ENCODE data around the gene DLG2.

DLG2 gene

DNA sequence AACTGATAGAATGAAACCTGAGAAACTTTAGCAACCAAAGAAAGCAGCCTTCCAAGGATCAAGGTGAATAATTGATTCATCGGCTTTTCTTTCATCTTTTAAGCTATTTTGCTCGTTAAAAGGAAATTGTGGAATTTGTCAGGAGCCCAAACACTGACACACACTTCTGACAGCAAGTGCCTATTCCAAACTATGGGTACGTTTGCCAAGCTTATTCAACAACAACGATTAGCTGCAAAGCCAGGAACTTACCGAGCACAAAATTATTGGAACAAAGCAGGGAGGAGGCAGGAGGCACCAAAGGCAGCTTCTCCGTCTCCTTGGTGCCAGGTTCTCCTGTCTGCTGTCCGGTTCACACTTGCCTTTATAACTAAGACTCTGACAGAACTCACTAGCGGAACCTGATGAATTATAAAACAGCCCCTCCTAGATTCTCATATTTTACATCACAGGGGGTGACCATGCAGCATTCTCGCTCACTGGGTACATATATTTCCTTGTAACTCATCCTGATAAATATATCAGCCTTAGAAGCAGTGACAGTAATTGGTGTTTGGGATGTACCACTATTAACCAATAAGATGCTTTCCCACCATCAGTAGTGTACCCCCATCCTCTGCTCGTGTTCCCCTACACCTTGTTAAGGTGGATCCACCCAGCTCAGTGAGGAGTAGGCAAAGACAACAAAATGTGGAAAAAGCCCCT is 1945.1 kb downstream of the DLG2 start:
- DNase-seq: no peak

DNA sequence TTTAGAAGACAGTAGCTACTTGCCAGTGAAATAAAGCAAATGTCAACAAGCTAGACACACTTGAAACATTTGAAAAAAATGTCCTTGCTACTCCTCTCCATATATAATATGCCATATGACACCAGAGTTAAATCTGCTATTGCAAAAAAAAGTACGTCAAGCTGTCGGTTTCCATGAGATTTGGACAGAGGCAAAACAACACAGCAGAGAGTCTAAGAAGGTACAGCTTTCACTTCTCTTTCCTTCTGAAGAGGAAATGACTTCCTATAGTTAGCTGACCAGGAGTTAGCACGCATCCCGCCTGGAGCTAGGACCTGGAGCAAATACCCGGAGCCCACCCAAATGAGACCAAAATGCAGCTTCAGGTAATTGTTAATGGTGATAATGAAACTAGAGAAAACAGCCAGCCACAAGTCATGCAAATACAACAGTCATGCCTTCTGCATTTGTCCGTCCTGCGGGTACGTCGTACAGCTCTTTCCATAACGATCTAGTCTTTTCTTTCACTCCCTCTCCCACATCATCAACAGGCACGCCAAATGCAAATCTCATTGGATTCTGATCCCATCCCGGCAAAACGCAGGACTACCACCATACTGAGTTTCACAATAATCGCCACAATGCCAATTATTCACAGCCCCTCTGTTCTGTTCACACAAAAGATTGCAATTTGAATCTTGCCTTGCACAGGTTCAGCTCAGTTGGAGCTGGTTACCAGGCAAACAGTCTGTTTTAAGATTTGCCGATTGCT is 1945.9 kb downstream of the DLG2 start:
- DNase-seq: no peak

DNA sequence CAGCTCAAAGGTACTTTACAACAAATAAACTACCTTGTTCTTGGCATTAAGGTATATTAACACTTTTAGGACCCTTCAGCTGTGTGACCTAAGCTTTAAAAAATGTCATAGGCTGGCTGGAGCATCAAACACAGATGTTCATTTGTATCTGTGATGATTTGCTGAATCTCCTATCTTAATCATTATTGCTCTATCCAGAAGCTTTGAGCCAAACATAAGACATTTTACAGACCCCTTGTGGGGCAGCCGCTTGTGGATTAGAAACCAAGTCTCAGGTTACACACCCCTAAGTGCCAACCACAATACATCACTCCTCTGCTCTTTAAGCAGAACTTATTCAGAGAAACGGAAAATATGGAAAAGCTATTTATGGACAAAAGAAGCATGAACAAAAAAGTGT is 1946.8 kb downstream of the DLG2 start:
- DNase-seq: peak; percentile 28

DNA sequence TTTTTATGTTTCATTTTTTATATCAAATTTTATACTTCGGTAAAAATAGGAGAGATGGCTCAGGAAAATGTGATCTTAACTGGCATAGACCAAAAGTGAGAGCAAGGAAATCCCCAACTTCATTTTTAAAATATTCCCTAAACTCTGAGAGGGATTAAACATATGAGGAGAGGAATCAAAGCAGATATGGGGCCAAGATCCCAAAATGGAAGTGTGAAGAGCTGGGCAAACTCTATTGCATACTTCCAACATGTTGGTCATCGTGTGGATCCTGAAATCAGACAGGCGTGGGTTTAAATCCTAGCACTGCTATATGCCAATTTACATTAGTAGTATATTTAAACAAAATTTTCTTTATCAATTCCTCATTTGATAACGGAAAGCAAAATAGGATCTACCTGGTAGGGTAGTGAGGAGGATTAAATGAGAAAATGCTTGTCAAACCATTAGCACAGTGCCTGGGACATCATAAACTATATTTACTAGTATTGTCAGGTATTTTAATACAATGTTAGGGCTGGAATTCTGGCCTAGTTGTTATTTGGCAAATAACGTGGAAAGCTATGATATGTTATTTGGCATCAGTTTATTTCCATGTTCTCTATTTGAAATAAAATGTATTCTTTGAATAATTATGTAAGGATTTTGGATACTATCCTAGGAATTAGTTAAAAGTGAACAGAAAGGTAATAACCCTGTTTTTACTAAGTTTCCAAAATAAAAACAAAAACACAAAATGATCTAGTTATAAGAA is 1948.1 kb downstream of the DLG2 start:
- no peak for DNase-seq

DNA sequence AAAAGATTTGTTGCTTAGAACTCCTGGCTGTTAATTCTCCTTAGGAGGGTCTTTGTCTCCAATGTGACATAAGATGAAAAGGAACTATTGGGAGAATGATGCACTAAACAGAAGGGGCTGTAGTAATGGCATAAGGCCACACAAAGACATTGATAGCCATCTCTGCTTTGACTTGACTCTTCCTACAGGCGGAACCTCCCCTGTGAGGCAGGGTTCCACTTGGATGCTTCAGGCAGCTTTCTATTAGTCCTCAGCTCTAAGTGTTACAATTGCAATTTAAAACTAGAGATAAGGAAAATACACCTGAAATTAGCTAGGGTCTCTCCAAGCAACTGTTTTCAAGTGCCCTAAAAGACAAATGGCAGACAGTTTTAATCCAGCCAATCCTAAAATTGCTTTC is 1949.4 kb downstream of the DLG2 start:
- DNase-seq: no peak

DNA sequence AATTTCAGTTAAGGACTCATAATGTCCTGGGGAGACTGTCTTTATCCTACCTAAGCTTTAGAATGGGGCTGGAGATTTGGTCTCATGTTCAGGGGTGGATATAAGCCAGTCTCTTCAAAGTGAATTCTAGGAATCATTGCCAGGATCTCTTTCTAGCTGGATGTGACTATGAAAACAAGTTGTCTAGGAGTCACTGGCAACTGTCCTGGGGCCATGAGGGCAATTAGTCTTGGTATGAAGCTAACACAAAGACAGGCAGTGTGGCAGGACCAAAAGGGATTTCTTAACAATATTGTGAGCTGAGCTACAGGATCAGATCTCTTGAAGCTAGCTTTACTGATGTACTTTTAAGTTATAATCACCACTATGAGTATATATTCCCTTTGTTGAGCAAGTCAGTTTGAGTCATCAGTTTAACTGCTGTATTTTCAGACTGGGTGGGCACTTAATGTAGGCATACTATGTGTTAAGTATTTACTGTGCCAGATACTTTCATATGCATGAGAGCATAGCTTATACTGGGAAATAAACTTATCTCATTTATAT is 1951.0 kb downstream of the DLG2 start:
- no peak for DNase-seq

DNA sequence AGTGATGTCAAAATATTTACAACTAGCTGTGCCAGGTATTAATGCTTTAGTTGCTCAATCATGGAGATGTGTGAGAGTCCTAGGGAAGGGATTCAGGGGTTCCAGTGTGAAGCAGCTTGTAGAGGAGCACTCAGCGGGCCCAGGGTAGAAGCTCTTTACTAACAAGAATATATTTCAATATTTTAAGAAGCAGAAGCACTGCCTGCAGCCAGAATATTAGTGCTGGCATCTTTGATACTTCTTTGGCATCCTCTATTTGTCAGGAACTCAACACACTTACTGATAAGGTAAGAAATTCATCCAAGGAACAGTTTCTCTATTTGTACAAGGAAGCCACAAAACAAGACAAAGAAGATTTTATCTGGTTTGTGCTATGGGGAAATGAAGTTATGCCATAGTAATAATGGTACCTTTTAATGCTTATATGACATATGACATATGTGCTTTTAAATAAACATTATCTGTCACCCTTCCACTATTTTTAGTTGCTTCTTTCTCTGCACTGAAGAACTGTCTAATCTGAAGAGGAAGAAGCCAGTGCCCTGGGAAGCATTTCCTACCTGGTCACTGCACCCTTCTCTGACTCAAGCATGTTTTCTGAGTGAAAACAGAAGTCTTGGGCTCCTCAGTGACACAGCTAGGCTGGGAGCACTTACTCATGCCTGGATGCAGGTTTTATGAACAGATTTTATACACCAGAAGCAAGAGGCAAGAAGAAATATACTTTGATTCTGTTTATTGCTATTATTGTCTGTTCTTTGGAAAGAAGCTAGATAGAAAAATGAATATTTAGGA is 1952.8 kb downstream of the DLG2 start:
- DNase-seq: no peak

DNA sequence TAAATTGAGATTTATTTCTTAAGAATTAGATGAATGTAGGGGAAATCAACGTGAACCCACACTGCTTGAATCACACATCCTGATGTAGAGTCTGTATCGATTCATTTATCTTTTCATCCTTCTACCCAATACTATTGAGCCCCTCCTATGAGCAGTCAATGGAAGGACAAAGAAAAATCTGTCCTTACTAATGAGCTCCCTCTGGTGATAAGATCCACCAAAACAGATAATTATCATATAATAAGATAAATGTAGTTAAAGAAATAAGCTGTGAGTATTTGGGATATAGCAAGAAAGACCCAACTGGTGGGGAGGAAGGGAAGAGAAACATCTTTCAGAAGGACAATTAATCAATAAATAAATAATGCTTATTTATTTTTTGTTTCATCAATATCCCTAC is 1955.9 kb downstream of the DLG2 start:
- DNase-seq: peak; percentile 20

DNA sequence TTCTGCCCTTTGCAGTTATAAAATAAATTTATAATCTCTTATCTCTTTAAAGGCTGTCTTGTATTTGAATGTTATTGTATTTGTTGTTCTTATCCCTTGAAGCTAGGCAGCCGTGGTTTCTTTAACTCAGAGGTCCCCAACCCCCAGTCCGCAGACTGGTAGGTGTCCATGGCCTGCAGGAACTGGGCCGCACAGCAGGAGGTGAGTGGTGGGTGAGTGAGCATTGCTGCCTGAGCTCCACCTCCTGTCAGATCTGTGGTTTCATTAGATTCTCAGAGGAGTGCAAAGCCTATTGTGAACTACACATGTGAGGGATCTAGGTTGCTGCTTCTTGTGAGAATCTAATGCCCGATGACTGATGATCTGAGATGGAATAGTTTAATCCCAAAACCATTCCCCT is 1961.0 kb downstream of the DLG2 start:
- no peak for DNase-seq

DNA sequence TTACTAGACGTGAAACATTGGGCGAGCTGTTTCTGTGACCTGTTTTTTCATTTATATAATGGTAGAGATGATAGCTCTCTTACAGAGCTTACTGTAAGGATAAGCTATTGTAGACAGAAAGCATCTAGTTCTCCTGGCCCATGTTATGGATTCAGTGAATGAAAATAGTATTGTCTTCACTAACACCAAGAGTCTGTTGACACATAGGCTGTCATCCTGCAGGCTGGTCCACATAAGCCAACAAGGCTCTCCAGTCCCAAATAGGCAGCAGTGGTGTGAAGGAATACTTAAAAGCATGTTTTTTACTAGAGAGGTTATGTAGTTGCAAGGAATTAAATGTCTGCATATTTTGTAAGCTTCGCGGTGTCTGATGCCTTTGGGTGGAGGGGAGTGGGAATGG is 1963.2 kb downstream of the DLG2 start:
- no peak for DNase-seq

DNA sequence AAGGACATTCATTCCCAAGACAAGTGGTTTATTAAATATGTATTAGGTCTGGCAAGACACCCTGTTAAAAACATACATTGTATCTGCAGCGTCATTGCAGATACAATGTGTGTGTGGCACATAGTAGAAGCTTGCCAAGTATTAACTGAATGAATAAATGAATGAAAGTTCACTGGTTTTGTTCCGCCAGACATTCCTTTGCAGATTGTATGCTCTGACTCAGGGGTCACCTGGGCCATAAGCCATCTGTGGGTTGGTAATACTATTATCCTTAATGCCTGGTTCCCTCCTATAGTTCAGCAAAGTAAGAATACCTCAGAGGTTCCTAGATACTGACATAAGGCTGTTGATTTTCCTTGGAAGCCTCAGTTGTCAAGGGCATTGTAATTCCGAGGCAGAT is 1963.7 kb downstream of the DLG2 start:
- DNase-seq: peak; percentile 57

DNA sequence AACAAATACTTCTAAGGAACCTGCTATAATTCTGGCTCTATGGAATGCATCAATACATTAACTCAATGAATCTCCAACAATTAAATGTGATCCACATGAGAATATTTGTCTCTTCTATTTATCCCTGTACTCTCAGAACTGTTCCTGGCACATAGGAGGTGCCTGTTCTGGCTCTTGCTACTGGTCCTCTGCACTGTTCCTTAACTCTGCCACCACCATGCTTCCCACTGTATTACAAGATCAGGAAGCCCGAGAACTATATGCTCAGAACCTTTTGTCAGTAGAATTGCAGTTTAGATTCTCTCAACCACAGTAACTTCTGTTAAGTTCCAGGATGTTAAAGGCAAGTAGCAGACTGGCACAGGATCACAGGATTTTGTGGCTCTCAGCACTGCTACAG is 1964.7 kb downstream of the DLG2 start:
- DNase-seq: no peak

DNA sequence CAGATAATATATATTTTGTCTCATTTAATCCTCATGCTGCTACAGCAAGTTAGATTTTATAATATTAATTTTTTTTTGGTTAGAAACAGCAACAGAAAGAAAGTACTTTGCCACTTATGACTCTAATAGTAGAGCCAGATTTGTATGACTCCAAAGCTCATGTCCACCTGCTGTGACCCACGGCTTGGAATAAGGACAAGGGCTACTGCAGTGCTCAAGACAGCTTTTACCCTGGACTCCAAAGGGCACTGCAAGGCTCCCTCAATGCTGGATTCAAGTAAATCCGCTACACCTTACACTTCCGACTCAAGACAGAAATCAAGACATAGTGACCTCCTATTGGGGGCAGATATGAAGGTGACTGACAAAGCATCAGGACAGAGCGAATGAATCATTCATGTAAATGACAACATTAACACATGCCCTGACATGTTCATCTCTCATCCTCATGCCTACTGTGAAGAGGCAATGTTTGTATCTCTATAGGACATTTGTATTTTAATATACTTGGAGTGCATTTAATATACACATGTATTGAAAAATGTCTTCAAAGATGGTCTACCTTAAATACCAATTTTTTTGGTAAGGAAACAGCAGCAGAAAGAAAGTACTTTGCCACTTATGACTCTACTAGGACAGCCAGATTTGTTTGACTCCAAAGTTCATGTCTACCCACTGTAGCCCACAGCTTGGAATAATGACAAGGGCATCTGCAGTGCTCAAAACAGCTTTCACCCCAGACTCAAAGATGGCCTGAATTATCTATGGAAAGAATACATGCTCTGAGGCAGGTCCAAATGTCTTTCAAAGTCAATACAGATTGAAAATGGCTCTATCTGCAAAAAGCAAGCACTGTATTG is 1965.4 kb downstream of the DLG2 start:
- DNase-seq: no peak

DNA sequence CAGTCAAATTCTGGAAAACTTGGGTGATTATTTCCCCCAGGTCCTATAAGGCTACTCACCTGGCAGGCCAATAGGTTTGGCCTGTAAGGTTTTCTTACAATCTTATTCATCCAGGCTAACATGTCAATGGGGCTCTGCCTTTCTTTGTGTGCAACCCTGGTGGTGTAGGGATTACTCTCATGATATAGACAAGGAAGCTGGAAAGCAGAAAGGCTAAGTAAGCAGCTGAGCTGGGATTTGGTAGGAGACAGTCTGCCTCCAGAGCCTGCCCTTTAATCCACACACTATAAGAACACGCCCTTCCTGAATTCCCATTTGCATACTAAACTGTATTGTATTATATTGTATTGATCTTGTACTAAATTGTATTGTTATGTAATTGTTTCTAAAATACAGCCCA is 1967.7 kb downstream of the DLG2 start:
- peak; percentile 87 for DNase-seq

DNA sequence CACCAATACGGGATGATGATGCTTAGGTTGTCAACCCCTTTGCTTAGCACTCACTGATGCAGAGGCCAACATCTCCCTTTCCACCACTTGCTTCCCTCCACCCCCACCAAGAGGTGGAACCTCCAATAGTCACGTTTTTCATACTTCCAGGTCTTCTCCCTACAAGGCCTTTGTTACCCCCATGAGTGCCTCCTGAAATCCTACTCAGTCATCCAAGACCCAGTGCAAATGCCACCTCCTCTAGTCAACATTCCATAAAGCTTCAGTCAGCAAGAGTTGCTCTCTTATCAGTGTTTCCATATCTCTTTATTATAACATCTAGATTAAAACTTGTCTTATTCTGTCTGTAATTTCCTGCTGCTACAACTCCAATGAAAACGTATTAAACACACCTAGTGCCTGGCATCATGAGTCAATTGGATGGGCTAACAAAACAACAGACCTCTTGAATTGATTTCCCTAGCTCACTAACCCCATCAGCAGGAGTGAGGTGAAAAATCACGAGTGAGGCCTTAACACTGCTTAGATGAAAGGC is 1970.3 kb downstream of the DLG2 start:
- DNase-seq: no peak

DNA sequence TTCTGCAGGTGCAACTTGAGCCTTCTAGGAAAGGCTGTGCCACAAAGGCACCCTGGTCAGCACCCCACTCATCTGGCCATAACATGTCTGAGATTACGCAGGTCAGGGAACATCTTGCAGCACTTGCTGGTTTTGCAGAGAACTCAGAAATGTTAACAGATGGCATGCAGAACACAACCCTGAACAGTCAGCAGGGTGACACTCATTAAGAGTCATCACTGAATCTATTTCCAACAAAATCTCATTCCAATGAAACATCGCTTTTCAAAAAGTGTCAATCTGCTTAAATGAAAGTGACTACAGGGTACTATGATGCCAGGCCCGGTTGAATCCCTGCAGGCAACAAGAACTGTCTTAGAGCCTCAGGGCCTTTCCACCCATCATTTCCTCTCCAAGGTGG is 1971.2 kb downstream of the DLG2 start:
- no peak for DNase-seq

DNA sequence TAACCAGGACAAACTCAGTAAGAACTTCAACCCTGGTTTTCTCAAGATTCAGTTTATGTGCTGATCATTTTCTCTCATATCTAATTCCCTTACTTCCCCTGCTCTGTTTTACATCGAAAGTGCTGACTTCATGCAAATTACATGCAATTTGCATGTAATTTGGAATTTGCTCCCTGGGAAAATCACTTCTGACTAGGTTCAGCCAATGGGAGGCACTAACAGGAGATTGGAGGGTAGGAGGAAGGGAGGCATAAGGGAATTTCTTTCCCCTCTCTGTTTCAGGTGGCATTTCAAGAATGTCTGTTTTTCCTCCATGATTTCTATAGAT is 1977.7 kb downstream of the DLG2 start:
- DNase-seq: no peak

DNA sequence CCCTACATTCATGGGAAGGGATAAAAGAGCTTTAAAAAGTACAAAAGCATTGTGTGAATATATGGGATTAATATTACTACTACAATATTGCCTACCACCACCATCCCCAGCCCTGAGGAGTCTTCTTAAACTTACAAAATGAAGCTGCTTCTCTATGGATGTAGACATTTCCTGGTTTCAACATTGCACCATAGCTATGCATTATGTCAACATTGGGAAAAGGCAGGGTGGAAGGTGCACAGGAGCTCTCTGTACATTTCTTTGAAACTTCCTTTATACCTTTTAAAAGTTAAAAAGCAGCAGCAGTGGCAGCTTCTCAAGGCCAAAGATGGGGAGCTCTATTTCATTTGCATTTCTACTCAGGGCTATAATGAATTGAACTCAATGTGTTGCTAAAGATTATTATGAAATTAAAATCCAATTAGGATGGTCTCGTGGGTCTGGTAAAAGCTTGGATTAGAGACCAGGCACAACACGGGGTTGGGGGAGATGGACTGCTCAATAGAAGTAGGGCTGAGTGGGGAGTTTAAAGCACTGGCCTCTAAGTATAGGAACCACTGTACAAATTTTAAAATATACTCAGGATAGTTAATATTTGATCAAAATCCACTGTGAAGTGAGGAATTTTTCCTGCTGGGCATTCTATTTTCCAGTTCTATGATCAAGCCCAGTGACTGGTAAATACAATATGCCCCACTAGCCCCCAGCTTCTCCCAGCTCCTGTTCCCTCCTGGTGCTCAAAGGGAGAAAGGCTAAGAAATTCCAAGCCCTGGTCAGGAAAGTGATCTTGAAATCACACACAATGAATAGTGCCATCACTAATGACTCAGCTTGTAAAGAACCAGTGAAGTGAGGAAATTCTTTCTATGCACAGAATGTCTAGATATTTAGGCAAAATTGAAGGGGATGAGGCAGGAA is 1978.3 kb downstream of the DLG2 start:
- peak; percentile 85 for DNase-seq

DNA sequence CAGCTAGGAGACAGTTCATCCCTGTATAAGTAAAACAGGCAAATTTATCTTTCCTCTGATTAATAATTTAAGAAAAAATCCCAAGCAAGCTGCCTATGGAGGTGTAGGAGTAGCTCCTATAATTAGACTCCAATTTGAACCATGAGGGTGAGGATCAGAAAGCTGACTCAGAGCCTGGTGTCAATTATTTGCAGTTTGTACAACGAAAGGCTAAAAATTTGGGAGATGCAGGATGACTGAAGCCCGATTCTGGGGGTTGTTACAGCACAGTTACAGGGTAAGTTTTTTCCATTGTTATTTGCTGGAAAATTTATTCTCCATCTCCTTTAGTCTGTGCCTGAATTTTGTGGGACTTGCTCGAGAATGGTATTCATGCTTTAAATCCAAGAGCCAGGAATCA is 1981.6 kb downstream of the DLG2 start:
- no peak for DNase-seq

DNA sequence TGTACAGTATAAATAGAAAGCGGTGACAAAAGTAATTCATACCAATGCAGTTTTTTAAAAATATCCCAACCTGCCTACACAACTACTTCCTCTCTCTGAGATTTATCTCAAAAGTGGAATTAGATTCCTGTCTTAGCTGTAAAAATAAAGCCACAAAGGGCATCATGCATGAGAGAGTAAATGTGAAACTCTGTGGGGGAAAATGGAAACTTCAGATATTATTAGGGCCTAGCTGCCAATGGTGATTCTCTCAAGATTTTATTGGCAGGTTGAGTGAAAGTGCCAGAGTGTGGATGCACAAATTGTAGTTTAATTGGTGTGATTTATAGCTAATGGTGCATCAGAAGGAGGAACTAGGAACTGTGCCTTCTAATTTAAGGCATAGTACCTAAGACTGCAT is 1984.0 kb downstream of the DLG2 start:
- no peak for DNase-seq

DNA sequence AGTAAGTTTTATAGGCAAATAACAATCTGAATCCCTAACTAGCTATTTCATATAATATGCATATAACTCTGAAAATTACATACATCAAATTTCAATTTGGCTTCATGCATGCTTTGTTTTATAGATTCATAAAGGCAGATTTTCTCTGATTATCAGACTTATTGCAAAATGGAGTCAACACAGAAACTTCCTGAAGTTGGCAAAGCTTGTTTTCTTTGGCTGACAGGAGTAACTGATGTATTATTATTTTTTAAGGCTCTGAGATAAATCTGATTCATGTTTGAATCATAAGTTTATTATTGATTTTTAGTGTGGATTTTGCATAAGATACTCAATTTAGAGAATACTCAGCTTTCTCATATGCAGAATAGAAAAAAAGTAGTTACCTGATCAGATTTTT is 1984.6 kb downstream of the DLG2 start:
- no peak for DNase-seq

All from NCI-H82 (cell line).